ENCODE results near the gene NFATC2IP.
"Not testable (repeated sequence)": the region's sequence is repeated elsewhere in the genome, so short reads cannot be mapped to it uniquely, and the experiment has no call there.

NFATC2IP gene

DNA sequence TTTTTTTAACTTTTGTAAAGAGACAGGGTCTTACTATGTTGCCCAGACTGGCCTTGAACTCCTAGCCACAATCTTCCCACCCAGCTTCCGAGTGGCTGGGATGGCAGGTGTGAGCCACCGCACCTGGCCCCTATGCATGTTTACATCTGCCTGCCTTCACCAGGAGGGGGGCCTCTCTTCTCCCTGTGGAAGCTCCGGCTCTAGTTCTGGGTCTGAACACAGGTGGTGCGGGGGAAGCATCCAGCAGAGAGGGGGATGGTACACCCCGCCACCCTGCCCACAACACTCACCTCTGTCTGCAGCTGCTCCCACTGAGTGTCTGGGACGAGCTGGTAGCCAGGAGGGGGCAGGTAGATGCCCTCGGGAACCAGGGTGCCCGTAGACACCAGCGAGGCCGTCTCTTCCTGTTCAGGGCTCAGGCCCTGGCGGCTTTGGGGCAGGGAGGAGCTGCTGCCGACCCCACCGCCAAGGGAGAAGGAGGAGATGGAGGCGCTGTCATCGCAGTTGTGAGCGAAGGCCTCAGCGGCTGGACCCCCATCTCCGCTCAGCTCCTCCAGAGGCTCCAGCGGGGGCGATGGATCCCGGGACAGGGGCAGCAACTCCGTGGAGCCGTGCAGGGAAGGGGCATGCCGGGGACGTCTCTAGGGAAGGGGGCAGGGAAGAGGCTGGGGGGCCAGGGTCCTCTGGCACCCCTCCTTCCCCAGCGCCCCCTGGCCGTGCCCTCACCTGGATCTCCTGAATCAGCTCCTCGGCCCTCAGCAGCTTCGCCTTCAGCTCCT, 36.6 kb upstream of the NFATC2IP start:
- Histone ChIP-seq H3K27me3 (ENCODE audit: control insufficient read depth, insufficient read depth, low read length) (no peaks in the 10 kb centered on the region), H3K9ac (ENCODE audit: low read length) (no peak overlapping the region), H3K27ac (ENCODE audit: low read depth, low read length) (no peak overlapping the region), H3K36me3 (ENCODE audit: control insufficient read depth, insufficient read depth, low read length) (peaks cover 28% of the 10 kb centered on the region), H3K9me3 (ENCODE audit: control insufficient read depth, insufficient read depth, low read depth, low read length) (no peaks in the 10 kb centered on the region), H3K4me3 (ENCODE audit: low read depth, low read length) (no peak overlapping the region), H3K4me1 (ENCODE audit: control insufficient read depth, insufficient read depth, low read length) (no peaks in the 10 kb centered on the region)

DNA sequence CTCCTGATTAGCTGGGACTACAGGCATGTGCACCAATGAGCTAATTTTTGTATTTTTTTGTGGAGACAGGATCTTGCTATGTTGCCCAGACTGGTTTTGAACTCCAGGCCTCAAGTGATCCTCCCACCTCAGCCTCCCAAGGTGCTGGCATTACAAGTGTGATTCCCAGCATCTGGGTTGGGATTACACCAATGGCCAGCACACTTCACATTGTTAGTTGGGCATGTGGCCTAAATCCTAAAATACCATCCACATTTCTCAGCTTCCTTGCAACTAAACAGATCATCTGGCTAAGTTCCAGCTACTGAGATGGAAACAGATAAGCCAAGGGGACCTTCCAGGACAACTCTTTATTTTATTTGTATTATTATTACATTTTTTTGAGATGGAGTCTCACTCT, 35.6 kb upstream of the NFATC2IP start:
- Histone ChIP-seq H3K27ac (ENCODE audit: low read depth, low read length) (no peak overlapping the region), H3K4me1 (ENCODE audit: control insufficient read depth, insufficient read depth, low read length) (no peaks in the 10 kb centered on the region), H3K36me3 (ENCODE audit: control insufficient read depth, insufficient read depth, low read length) (peaks cover 34% of the 10 kb centered on the region), H3K27me3 (ENCODE audit: control insufficient read depth, insufficient read depth, low read length) (no peaks in the 10 kb centered on the region), H3K9ac (ENCODE audit: low read length) (no peak overlapping the region), H3K4me3 (ENCODE audit: low read depth, low read length) (no peak overlapping the region), H3K9me3 (ENCODE audit: control insufficient read depth, insufficient read depth, low read depth, low read length) (no peaks in the 10 kb centered on the region)

- Histone ChIP-seq H3K4me1 (ENCODE audit: control insufficient read depth, insufficient read depth, low read length) (no peaks in the 10 kb centered on the region), H3K36me3 (ENCODE audit: control insufficient read depth, insufficient read depth, low read length) (peaks cover 28% of the 10 kb centered on the region), H3K9me3 (ENCODE audit: control insufficient read depth, insufficient read depth, low read depth, low read length) (no peaks in the 10 kb centered on the region), H3K27ac (ENCODE audit: low read depth, low read length) (no peak overlapping the region), H3K27me3 (ENCODE audit: control insufficient read depth, insufficient read depth, low read length) (no peaks in the 10 kb centered on the region), H3K4me3 (ENCODE audit: low read depth, low read length) (no peak overlapping the region), H3K9ac (ENCODE audit: low read length) (no peak overlapping the region)
Measured at GRCh38 chr16:28917095-28917494, 33.6 kb upstream of the NFATC2IP start.

GRCh38 chr16:28918698-28919097, 32.0 kb upstream of the NFATC2IP start:
- H3K4me3 ChIP-seq (ENCODE audit: low read depth, low read length): no peak overlapping the region
- peaks cover 28% of the 10 kb centered on the region for H3K36me3 ChIP-seq (ENCODE audit: control insufficient read depth, insufficient read depth, low read length)
- no peaks in the 10 kb centered on the region for H3K9me3 ChIP-seq (ENCODE audit: control insufficient read depth, insufficient read depth, low read depth, low read length)
- peaks cover 2% of the 10 kb centered on the region; the same call in 1 of the 2 replicates for H3K4me1 ChIP-seq (ENCODE audit: control insufficient read depth, insufficient read depth, low read length)
- no peaks in the 10 kb centered on the region for H3K27me3 ChIP-seq (ENCODE audit: control insufficient read depth, insufficient read depth, low read length)
- H3K9ac ChIP-seq (ENCODE audit: low read length): no peak overlapping the region
- no peak overlapping the region for H3K27ac ChIP-seq (ENCODE audit: low read depth, low read length)

DNA sequence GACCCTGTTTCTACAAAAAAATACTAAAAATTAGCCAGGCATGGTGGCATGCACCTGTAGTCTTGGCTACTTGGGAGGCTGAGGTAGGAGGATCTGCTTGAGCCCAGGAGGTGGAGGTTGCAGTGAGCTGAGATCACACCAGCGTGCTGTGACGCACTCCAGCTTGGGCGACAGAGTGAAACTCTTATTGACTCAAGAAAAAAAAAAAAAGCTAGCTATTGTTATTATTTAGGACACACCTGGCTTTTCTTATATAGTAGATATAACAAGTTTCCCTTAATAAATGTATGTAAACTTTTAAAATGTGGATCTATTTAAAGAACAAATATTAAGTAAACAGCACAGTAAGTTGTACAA, 27.5 kb upstream of the NFATC2IP start:
- peaks cover 11% of the 10 kb centered on the region for H3K36me3 ChIP-seq (ENCODE audit: control insufficient read depth, insufficient read depth, low read length)
- peaks cover 3% of the 10 kb centered on the region; the same call in 1 of the 2 replicates for H3K4me1 ChIP-seq (ENCODE audit: control insufficient read depth, insufficient read depth, low read length)
- H3K9ac ChIP-seq (ENCODE audit: low read length): no peak overlapping the region
- H3K27ac ChIP-seq (ENCODE audit: low read depth, low read length): no peak overlapping the region
- H3K27me3 ChIP-seq (ENCODE audit: control insufficient read depth, insufficient read depth, low read length): no peaks in the 10 kb centered on the region
- no peak overlapping the region for H3K4me3 ChIP-seq (ENCODE audit: low read depth, low read length)
- no peaks in the 10 kb centered on the region for H3K9me3 ChIP-seq (ENCODE audit: control insufficient read depth, insufficient read depth, low read depth, low read length)

- Histone ChIP-seq H3K27ac (ENCODE audit: low read depth, low read length) (no peak overlapping the region), H3K27me3 (ENCODE audit: control insufficient read depth, insufficient read depth, low read length) (no peaks in the 10 kb centered on the region), H3K36me3 (ENCODE audit: control insufficient read depth, insufficient read depth, low read length) (peaks cover 9% of the 10 kb centered on the region), H3K4me3 (ENCODE audit: low read depth, low read length) (peak overlapping the region; percentile 69), H3K9ac (ENCODE audit: low read length) (peak overlapping the region; percentile 72), H3K9me3 (ENCODE audit: control insufficient read depth, insufficient read depth, low read depth, low read length) (no peaks in the 10 kb centered on the region), H3K4me1 (ENCODE audit: control insufficient read depth, insufficient read depth, low read length) (peaks cover 3% of the 10 kb centered on the region; the same call in 1 of the 2 replicates)
Measured at GRCh38 chr16:28923652-28924398, 26.9 kb upstream of the NFATC2IP start.

- Histone ChIP-seq H3K27ac (ENCODE audit: low read depth, low read length) (no peak overlapping the region), H3K4me1 (ENCODE audit: control insufficient read depth, insufficient read depth, low read length) (peaks cover 3% of the 10 kb centered on the region; the same call in 1 of the 2 replicates), H3K36me3 (ENCODE audit: control insufficient read depth, insufficient read depth, low read length) (peaks cover 3% of the 10 kb centered on the region; the same call in 1 of the 2 replicates), H3K4me3 (ENCODE audit: low read depth, low read length) (peak overlapping the region; percentile 69), H3K9me3 (ENCODE audit: control insufficient read depth, insufficient read depth, low read depth, low read length) (no peaks in the 10 kb centered on the region), H3K9ac (ENCODE audit: low read length) (peak overlapping the region; percentile 72), H3K27me3 (ENCODE audit: control insufficient read depth, insufficient read depth, low read length) (no peaks in the 10 kb centered on the region)
Measured at GRCh38 chr16:28924399-28924761, 26.4 kb upstream of the NFATC2IP start.

DNA sequence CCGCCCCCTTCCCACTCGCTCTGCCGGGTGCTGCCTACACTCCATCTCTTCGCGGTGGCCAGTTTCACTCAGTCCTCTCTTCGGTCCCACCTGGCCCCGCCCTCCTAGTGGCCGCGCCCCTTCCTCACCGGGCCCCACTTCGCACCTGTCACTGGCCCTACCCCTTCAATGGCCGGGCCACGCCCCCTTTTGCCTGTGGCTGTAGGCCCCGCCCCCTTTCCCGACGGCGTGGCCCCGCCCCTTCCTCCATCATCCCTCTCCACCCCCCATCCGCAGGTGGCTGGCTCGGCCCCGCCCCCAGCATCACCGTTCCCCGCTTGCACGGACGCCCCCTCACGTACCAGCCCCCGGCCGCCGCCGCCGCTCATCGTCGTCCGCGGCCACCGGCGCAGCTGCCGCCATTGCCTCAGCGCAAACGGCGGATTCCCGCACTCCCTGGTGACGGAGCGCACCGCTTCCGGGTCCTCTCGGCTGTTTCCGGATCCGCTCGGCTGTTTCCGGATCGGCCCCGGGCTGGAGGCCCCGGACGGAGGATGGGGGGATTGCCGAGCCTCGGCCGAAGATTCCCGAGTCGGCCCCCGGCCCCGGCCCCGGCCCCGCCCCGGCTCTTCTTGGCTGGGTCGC, 25.9 kb upstream of the NFATC2IP start, which contains the start of gene RABEP2:
RABEP2 (minus strand) TSS at position 477 of the 624 bp plus-strand sequence; CDS start at position 402, 75 bp downstream.
- Histone ChIP-seq H3K4me1 (ENCODE audit: control insufficient read depth, insufficient read depth, low read length) (peaks cover 3% of the 10 kb centered on the region; the same call in 1 of the 2 replicates), H3K4me3 (ENCODE audit: low read depth, low read length) (peak within 1 kb of the TSS; percentile 69)

GRCh38 chr16:28925386-28926228, 25.1 kb upstream of the NFATC2IP start:
- H3K4me3 ChIP-seq (ENCODE audit: low read depth, low read length): peak overlapping the region; percentile 69
- H3K27ac ChIP-seq (ENCODE audit: low read depth, low read length): peak overlapping the region; percentile 95
- H3K27me3 ChIP-seq (ENCODE audit: control insufficient read depth, insufficient read depth, low read length): no peaks in the 10 kb centered on the region
- no peaks in the 10 kb centered on the region for H3K9me3 ChIP-seq (ENCODE audit: control insufficient read depth, insufficient read depth, low read depth, low read length)
- H3K4me1 ChIP-seq (ENCODE audit: control insufficient read depth, insufficient read depth, low read length): peaks cover 3% of the 10 kb centered on the region; the same call in 1 of the 2 replicates
- no peaks in the 10 kb centered on the region; the same call in 1 of the 2 replicates for H3K36me3 ChIP-seq (ENCODE audit: control insufficient read depth, insufficient read depth, low read length)
- peak overlapping the region; percentile 93 for H3K9ac ChIP-seq (ENCODE audit: low read length)

More for the DNA sequence above, 25.9 kb upstream of the NFATC2IP start, which contains the start of gene RABEP2:
- Histone ChIP-seq H3K27ac (ENCODE audit: low read depth, low read length) (peak within 1 kb of the TSS; percentile 95), H3K9me3 (ENCODE audit: control insufficient read depth, insufficient read depth, low read depth, low read length) (no peaks in the 10 kb centered on the region), H3K27me3 (ENCODE audit: control insufficient read depth, insufficient read depth, low read length) (no peaks in the 10 kb centered on the region), H3K36me3 (ENCODE audit: control insufficient read depth, insufficient read depth, low read length) (no peaks in the 10 kb centered on the region; the same call in 1 of the 2 replicates), H3K9ac (ENCODE audit: low read length) (peak within 1 kb of the TSS; percentile 93)

GRCh38 chr16:28926284-28926683, 24.5 kb upstream of the NFATC2IP start:
- Histone ChIP-seq H3K9ac (ENCODE audit: low read length) (peak overlapping the region; percentile 93), H3K4me3 (ENCODE audit: low read depth, low read length) (peak overlapping the region; percentile 69)
- H3K27ac ChIP-seq (ENCODE audit: low read depth, low read length): not testable (repeated sequence)

More at GRCh38 chr16:28926284-28926683, 24.5 kb upstream of the NFATC2IP start:
- H3K4me1 ChIP-seq (ENCODE audit: control insufficient read depth, insufficient read depth, low read length); H3K27me3 ChIP-seq (ENCODE audit: control insufficient read depth, insufficient read depth, low read length); H3K36me3 ChIP-seq (ENCODE audit: control insufficient read depth, insufficient read depth, low read length); H3K9me3 ChIP-seq (ENCODE audit: control insufficient read depth, insufficient read depth, low read depth, low read length): not testable (repeated sequence)

Data from HUES6 (cell line).